Spinal cord (tissue), 10 donors: ENCODE data around the gene EPHA7. TPM values are rescaled to one million over a fixed set of nuclear protein-coding genes. Genes with fewer than 3 reads are reported as not detected.
A peak's percentile ranks its signal among the peaks of the same experiment; 100 is the strongest.

Source experiments
- DNase-seq, 6 donors: peaks; one replicate each; pipeline versions ENCODE4 v3.0.0 to v3.0.0-alpha.2; 2013 to 2015; ENCODE audit warnings: low spot score in 6 of 6, low read depth in 4 of 6
- H3K27ac ChIP-seq: one replicate; pipeline ENCODE4 v1.5.1; 2013; ENCODE audit warnings: low read depth, low read length, control low read depth
- H3K27me3 ChIP-seq: one replicate; pipeline ENCODE4 v1.6.1; 2013; ENCODE audit warnings: low read length; ENCODE audit not compliant: control insufficient read depth, insufficient read depth
- H3K36me3 ChIP-seq: one replicate; pipeline ENCODE4 v1.6.1; 2013; ENCODE audit warnings: low read length; ENCODE audit not compliant: control insufficient read depth, insufficient read depth
- H3K4me1 ChIP-seq: one replicate; pipeline ENCODE4 v1.6.1; 2013; ENCODE audit warnings: low read length; ENCODE audit not compliant: control insufficient read depth, insufficient read depth
- H3K4me3 ChIP-seq: one replicate; pipeline ENCODE4 v1.5.1; 2013; ENCODE audit warnings: low read depth, low read length, control low read depth
- H3K9me3 ChIP-seq: one replicate; pipeline ENCODE4 v1.6.1; 2013; ENCODE audit warnings: low read length; ENCODE audit not compliant: control insufficient read depth, insufficient read depth
- WGBS: methylation state at CpG from one replicate; pipeline ENCODE4 v1.1.5; 2013; ENCODE audit warnings: missing lambda C conversion rate; ENCODE audit not compliant: insufficient coverage; 5-methylcytosine and 5-hydroxymethylcytosine counted together
- polyA plus RNA-seq, 2 donors: library from polyadenylated mRNA; unstranded; fragments of 120-200 nt; gene quantifications; one replicate each; pipeline ENCODE4 v1.2.1, GENCODE V29; 2013; ENCODE audit not compliant: insufficient read length in 2 of 2
- total RNA-seq, 2 donors: library from RNA; depleted of rRNA in 1 of 2; stranded (reverse); fragments of 120-200 nt in 1 of 2; fragments of >200 nt in 1 of 2; gene quantifications; one replicate each; pipeline versions ENCODE4 v1.2.3 to v1.2.4, GENCODE V29; 2013 to 2014
- donor health status: healthy.

Gene EPHA7
- total and polyA plus RNA-seq, 4 donors = 16.3 to 90.2 (median 45.7) TPM

GRCh38 chr6:93398723-93399122 lies 20.6 kb downstream of the EPHA7 start:
- Histone ChIP-seq H3K36me3 (no peaks in the 10 kb centered on the region), H3K27me3 (no peaks in the 10 kb centered on the region), H3K9me3 (no peaks in the 10 kb centered on the region), H3K27ac (no peak overlapping the region), H3K4me1 (no peaks in the 10 kb centered on the region), H3K4me3 (no peak overlapping the region)
- no CpG with 5 or more reads among the region's 1 CpG for WGBS
- no peak for DNase-seq

DNA sequence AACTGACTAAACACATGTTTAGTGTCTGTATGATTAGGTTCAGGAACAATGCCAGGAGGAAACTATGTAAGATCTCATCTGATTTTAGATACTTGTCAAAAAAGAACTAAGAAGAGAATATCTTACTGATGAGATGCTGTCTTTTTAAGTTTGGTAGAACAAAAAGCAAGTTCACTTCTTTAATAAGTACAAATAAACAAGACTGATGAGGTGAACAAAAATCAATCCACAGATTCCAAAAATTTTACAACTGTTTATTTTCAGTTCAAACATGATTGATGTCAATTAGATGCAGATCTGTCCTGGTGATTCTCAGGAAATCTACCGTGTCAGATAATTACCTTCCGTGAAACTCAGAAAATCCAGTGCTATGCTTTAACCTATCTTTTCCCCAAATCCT lies 24.9 kb downstream of the EPHA7 start:
- Histone ChIP-seq H3K36me3 (no peaks in the 10 kb centered on the region), H3K4me1 (no peaks in the 10 kb centered on the region), H3K27ac (no peak overlapping the region), H3K9me3 (no peaks in the 10 kb centered on the region), H3K27me3 (no peaks in the 10 kb centered on the region), H3K4me3 (no peak overlapping the region)
- DNase-seq = no peak
- WGBS = no CpG with 5 or more reads among the region's 2 CpGs

DNA sequence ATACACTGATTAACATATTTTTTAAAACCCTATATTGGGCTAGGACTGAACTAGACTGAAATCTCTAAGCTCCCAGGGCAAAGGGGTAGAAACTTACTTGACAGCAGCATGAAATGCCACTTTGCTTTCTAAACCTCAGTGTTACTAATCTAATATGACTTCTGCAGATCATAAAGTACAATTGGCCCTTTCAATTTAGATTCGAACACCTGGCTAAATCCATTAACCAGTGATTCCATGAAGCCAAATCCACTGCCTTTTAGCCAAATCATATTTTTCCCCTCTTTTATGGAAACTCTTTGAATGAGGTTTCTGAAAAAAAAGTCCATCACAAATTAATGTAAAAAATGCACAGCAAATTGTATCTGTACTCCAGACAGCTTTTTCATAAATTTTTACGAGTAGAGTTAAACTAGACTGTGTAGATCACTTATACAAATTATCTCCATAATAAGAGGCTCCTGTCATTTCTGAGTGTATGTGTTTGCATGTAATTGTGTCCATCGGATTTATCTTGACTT lies 25.7 kb downstream of the EPHA7 start:
- no peak overlapping the region for H3K27ac ChIP-seq
- no peak for DNase-seq
- no peaks in the 10 kb centered on the region for H3K9me3 ChIP-seq
- no peaks in the 10 kb centered on the region for H3K4me1 ChIP-seq
- no CpG with 5 or more reads among the region's 3 CpGs for WGBS
- H3K4me3 ChIP-seq = no peak overlapping the region
- H3K36me3 ChIP-seq = no peaks in the 10 kb centered on the region
- H3K27me3 ChIP-seq = no peaks in the 10 kb centered on the region

- no peaks in the 10 kb centered on the region for H3K36me3 ChIP-seq
- no peaks in the 10 kb centered on the region for H3K27me3 ChIP-seq
- no peaks in the 10 kb centered on the region for H3K9me3 ChIP-seq
- no CpG with 5 or more reads among the region's 1 CpG for WGBS
- H3K4me1 ChIP-seq = no peaks in the 10 kb centered on the region
- no peak overlapping the region for H3K27ac ChIP-seq
- H3K4me3 ChIP-seq = no peak overlapping the region
- no peak for DNase-seq
These were observed 26.6 kb downstream of the EPHA7 start for GRCh38 chr6:93392797-93393196.

- 70% methylated on average over 2 of the region's 5 CpGs for WGBS
- no peak for DNase-seq
- H3K4me1 ChIP-seq = no peaks in the 10 kb centered on the region
These were observed 27.4 kb downstream of the EPHA7 start for GRCh38 chr6:93391965-93392364.

DNA sequence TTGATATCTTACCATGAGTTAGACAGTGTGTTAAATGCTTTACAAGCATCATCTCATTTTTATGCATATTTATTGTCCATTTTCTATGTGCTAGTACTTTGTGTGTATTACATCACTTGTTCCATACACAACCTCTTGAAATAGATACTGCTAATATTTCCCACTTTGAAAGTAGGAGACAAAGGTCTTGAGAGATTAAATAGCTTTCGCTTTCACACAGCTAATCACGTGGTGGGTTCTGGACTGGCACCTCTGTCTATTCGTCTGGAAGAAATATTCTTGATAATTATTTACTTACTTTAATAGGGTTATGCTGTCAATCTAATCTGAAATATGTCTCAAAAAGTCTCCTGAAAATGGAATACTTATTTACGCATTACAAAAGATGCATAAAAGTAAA lies 30.2 kb downstream of the EPHA7 start:
- Histone ChIP-seq H3K27ac (no peak overlapping the region), H3K36me3 (no peaks in the 10 kb centered on the region), H3K9me3 (no peaks in the 10 kb centered on the region), H3K4me3 (no peak overlapping the region), H3K27me3 (no peaks in the 10 kb centered on the region), H3K4me1 (no peaks in the 10 kb centered on the region)
- no peak for DNase-seq
- no CpG with 5 or more reads among the region's 4 CpGs for WGBS

More at GRCh38 chr6:93391965-93392364, 27.4 kb downstream of the EPHA7 start:
- no peak overlapping the region for H3K27ac ChIP-seq
- H3K27me3 ChIP-seq = no peaks in the 10 kb centered on the region
- H3K4me3 ChIP-seq = no peak overlapping the region
- no peaks in the 10 kb centered on the region for H3K36me3 ChIP-seq
- H3K9me3 ChIP-seq = no peaks in the 10 kb centered on the region

- Histone ChIP-seq H3K4me3 (no peak overlapping the region), H3K4me1 (no peaks in the 10 kb centered on the region), H3K27ac (no peak overlapping the region), H3K36me3 (no peaks in the 10 kb centered on the region), H3K27me3 (no peaks in the 10 kb centered on the region), H3K9me3 (no peaks in the 10 kb centered on the region)
- WGBS = no CpG with 5 or more reads among the region's 1 CpG
- no peak for DNase-seq
These were observed 31.3 kb downstream of the EPHA7 start for GRCh38 chr6:93388070-93388469.

DNA sequence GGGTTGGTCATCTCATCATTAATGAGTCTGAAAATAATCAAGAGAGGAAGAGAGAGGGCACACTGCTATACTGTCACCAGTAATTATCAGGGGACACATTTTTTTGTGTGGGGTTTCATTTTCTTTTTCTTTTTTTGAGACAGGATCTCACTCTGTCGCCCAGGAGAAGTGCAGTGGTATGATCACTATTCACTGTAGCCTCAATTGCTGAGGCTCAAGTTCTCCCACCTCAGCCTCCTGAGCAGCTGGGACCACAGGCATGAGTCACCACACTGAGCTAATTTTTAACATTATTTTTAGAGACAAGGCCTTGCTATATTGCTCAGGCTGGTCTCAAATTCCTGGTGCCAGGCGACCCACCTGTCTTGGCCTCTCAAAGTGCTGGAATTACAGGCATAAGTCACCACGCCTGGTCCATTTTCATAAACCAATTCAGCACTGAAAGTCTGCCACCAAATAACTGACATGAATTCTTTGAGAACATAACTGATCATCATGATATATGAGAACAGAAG lies 43.3 kb downstream of the EPHA7 start:
- H3K4me3 ChIP-seq = no peak overlapping the region
- DNase-seq = no peak
- H3K4me1 ChIP-seq = no peaks in the 10 kb centered on the region
- H3K36me3 ChIP-seq = no peaks in the 10 kb centered on the region
- 100% methylated on average over 1 of the region's 3 CpGs for WGBS
- no peaks in the 10 kb centered on the region for H3K27me3 ChIP-seq
- H3K9me3 ChIP-seq = no peaks in the 10 kb centered on the region
- H3K27ac ChIP-seq = no peak overlapping the region

DNA sequence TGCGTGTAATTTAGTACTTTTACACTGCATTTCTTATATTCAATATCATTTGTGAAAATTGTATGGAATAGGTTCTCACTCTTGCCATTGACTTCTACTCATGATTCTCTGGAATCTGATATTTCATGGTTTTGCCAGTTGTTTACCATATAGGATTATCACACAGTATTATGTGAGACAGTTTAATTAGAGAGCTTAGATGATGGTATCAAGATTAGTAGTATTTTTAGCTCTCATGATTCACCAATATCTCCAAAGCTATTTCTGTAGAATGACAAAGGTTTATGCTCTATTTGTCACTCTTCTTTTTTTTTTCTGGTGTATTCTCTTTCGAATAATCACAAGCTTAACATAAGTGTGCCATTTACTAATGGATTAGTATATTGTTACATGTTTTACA lies 45.9 kb downstream of the EPHA7 start:
- Histone ChIP-seq H3K9me3 (no peaks in the 10 kb centered on the region), H3K4me1 (no peaks in the 10 kb centered on the region), H3K27ac (no peak overlapping the region), H3K4me3 (no peak overlapping the region), H3K36me3 (no peaks in the 10 kb centered on the region), H3K27me3 (no peaks in the 10 kb centered on the region)
- DNase-seq = no peak
- WGBS = no CpG with 5 or more reads among the region's 2 CpGs

GRCh38 chr6:93371756-93372155 lies 47.6 kb downstream of the EPHA7 start:
- H3K36me3 ChIP-seq = no peaks in the 10 kb centered on the region
- DNase-seq = peak in 1 of 6 donors; percentile 57
- no peaks in the 10 kb centered on the region for H3K4me1 ChIP-seq
- no peak overlapping the region for H3K27ac ChIP-seq
- no peaks in the 10 kb centered on the region for H3K9me3 ChIP-seq
- no peaks in the 10 kb centered on the region for H3K27me3 ChIP-seq
- H3K4me3 ChIP-seq = no peak overlapping the region
